ENCODE results near the gene RASSF3. TPM values are rescaled to one million over a fixed set of nuclear protein-coding genes. Genes with fewer than 3 reads are reported as not detected.
A peak's percentile ranks its signal among the peaks of the same experiment; 100 is the strongest.
"Not testable (repeated sequence)": the region's sequence is repeated elsewhere in the genome, so short reads cannot be mapped to it uniquely, and the experiment has no call there.

Gene RASSF3
- total and polyA plus RNA-seq, 9 donors = 32.5 to 69.1 (median 59.8) TPM

DNA sequence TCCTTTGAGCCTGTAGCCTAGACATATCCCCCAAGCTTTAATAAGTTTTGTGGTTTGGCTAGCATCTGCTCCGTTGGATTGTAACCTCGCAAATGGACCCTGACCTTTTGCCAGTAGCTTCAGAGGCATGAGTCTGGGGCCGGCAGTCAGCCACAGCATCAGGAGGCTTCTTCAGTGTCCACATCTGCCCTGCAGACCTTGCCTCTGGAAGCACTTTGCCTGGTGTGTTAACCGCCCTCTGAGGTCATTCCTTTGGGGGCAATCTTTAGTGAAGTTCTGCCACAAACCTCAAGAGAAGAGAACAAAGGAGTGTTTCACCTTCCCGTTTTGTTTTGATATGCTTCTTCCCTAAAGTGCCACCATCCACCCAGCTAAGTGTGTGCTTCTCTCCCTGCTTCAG lies 77.5 kb downstream of the RASSF3 start:
- Histone ChIP-seq H3K27me3 (ENCODE audit: control insufficient read depth, insufficient read depth, low read length) (no peaks in the 10 kb centered on the region), H3K9me3 (replicated peaks; ENCODE audit: control insufficient read depth, low read depth, low read length) (no peaks in the 10 kb centered on the region), H3K27ac (ENCODE audit: low read length) (peak overlapping the region; percentile 37), H3K36me3 (ENCODE audit: control insufficient read depth, insufficient read depth, low read length) (peaks cover 22% of the 10 kb centered on the region), H3K4me3 (ENCODE audit: low read length) (no peak overlapping the region), H3K4me1 (ENCODE audit: control insufficient read depth, insufficient read depth, low read length) (peaks cover 21% of the 10 kb centered on the region)
- WGBS (ENCODE audit: insufficient coverage) = 10% methylated on average over 4 of the region's 5 CpGs
- DNase-seq = peak; percentile 75

- 13% methylated on average over 6 of the region's 6 CpGs for whole genome bisulfite sequencing (ENCODE audit: insufficient coverage)
- Histone ChIP-seq H3K36me3 (ENCODE audit: control insufficient read depth, insufficient read depth, low read length) (peaks cover 24% of the 10 kb centered on the region), H3K4me1 (ENCODE audit: control insufficient read depth, insufficient read depth, low read length) (peaks cover 21% of the 10 kb centered on the region), H3K27ac (ENCODE audit: low read length) (peak overlapping the region; percentile 37), H3K27me3 (ENCODE audit: control insufficient read depth, insufficient read depth, low read length) (no peaks in the 10 kb centered on the region), H3K9me3 (replicated peaks; ENCODE audit: control insufficient read depth, low read depth, low read length) (no peaks in the 10 kb centered on the region), H3K4me3 (ENCODE audit: low read length) (no peak overlapping the region)
- peak; percentile 86 for DNase-seq
These were observed 77.9 kb downstream of the RASSF3 start for GRCh38 chr12:64688219-64688618.

DNA sequence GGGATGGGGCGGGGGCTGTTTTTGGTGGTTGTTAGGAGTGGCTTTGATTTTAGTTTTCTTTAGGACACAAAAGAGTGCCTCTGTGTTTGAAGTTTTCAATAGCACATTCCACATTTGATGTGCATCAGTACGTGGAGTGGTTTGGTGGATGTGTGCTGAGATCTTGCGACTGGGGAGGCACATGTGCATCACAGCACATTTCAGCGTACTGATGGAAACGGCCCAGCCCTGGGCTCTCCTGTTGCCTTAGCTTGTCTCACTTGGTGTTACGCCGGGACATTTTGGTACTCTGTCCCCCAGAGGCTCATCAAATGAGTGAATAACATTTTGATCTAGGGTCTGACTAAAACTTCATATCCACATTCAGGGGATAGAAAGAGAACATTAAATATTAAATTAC lies 78.4 kb downstream of the RASSF3 start:
- no peak for DNase-seq
- no peaks in the 10 kb centered on the region for H3K27me3 ChIP-seq (ENCODE audit: control insufficient read depth, insufficient read depth, low read length)
- no peak overlapping the region for H3K27ac ChIP-seq (ENCODE audit: low read length)
- peaks cover 26% of the 10 kb centered on the region for H3K4me1 ChIP-seq (ENCODE audit: control insufficient read depth, insufficient read depth, low read length)
- H3K36me3 ChIP-seq (ENCODE audit: control insufficient read depth, insufficient read depth, low read length) = peaks cover 29% of the 10 kb centered on the region
- H3K4me3 ChIP-seq (ENCODE audit: low read length) = no peak overlapping the region
- H3K9me3 ChIP-seq (replicated peaks; ENCODE audit: control insufficient read depth, low read depth, low read length) = no peaks in the 10 kb centered on the region
- 83% methylated on average over 2 of the region's 7 CpGs for WGBS (ENCODE audit: insufficient coverage)

DNA sequence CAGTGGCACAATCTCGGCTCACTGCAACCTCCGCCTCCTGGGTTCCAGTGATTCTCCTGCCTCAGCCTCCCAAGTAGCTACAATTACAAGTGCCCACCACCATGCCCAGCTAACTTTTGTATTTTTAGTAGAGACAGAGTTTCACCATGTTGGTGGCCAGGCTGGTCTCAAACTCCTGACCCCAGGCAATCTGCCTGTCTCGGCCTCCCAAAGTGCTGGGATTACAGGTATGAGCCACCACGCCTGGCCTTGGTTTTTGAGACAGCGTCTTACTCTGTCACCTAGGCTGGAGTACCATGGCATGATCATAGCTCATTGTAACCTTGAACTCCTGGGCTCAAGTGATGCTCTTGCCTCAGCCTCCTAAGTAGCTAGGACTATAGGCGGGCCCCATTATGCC lies 79.9 kb downstream of the RASSF3 start:
- not testable (repeated sequence) for H3K9me3 ChIP-seq (replicated peaks; ENCODE audit: control insufficient read depth, low read depth, low read length); H3K27me3 ChIP-seq (ENCODE audit: control insufficient read depth, insufficient read depth, low read length); H3K4me3 ChIP-seq (ENCODE audit: low read length); H3K27ac ChIP-seq (ENCODE audit: low read length); DNase-seq
- Histone ChIP-seq H3K36me3 (ENCODE audit: control insufficient read depth, insufficient read depth, low read length) (peaks cover 41% of the 10 kb centered on the region), H3K4me1 (ENCODE audit: control insufficient read depth, insufficient read depth, low read length) (peaks cover 35% of the 10 kb centered on the region)
- 100% methylated on average over 3 of the region's 6 CpGs for WGBS (ENCODE audit: insufficient coverage)

- Histone ChIP-seq H3K36me3 (ENCODE audit: control insufficient read depth, insufficient read depth, low read length) (peaks cover 40% of the 10 kb centered on the region), H3K4me1 (ENCODE audit: control insufficient read depth, insufficient read depth, low read length) (peaks cover 39% of the 10 kb centered on the region), H3K27me3 (ENCODE audit: control insufficient read depth, insufficient read depth, low read length) (no peaks in the 10 kb centered on the region), H3K27ac (ENCODE audit: low read length) (peak overlapping the region; percentile 62), H3K9me3 (replicated peaks; ENCODE audit: control insufficient read depth, low read depth, low read length) (no peaks in the 10 kb centered on the region), H3K4me3 (ENCODE audit: low read length) (no peak overlapping the region)
- WGBS (ENCODE audit: insufficient coverage) = 79% methylated on average over 3 of the region's 6 CpGs
- DNase-seq = no peak
These were observed 81.0 kb downstream of the RASSF3 start for GRCh38 chr12:64691227-64691794.

- peaks cover 39% of the 10 kb centered on the region for H3K4me1 ChIP-seq (ENCODE audit: control insufficient read depth, insufficient read depth, low read length)
- peak overlapping the region; percentile 62 for H3K27ac ChIP-seq (ENCODE audit: low read length)
These were observed 81.7 kb downstream of the RASSF3 start for GRCh38 chr12:64691795-64692583.

DNA sequence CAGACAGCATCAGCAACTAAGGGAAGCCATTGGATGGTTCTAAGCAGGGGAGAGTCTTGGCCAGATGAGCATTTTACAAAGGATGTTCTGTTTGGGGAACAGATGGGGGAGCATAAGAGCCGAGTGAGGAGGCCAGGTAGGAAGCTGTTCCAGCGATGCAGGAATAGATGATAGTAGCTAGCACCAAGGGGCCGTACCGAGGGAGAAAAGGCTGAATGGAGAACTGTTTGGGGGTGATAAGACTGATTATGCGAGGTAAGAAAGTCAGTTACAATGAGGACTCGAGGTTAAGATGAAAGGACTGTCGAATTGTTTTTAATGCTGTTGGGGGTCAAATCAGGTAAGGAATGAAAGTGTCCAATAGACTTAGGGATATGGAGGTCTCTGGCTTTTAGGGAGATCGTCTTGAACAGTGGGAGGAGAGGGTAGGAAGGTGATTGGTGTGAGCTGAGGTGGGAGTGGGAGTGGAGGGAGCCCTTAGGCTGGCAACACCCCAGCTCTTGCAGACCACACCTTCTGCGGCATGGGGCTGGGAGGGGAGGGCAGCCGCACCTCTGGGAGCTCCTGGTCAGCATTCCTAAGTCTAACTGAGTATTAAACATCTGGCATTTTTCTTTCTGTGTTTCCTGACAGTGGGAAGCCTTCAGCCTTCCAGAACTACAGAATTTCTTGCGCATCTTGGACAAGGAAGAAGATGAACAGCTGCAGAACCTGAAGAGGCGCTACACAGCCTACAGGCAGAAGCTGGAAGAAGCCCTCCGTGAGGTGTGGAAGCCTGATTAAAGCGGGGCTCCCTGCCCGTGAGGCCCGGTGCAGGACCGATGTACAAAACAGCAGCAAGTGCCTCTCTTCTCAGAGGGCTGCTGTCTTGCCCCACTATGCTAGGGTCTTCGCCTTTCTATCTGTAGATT lies 84.1 kb downstream of the RASSF3 start:
- WGBS (ENCODE audit: insufficient coverage) = 47% methylated on average over 15 of the region's 18 CpGs
- Histone ChIP-seq H3K4me1 (ENCODE audit: control insufficient read depth, insufficient read depth, low read length) (peaks cover 28% of the 10 kb centered on the region), H3K27me3 (ENCODE audit: control insufficient read depth, insufficient read depth, low read length) (no peaks in the 10 kb centered on the region), H3K36me3 (ENCODE audit: control insufficient read depth, insufficient read depth, low read length) (peaks cover 36% of the 10 kb centered on the region), H3K9me3 (replicated peaks; ENCODE audit: control insufficient read depth, low read depth, low read length) (no peaks in the 10 kb centered on the region), H3K27ac (ENCODE audit: low read length) (no peak overlapping the region), H3K4me3 (ENCODE audit: low read length) (no peak overlapping the region)
- DNase-seq = peak; percentile 74

More at GRCh38 chr12:64691795-64692583, 81.7 kb downstream of the RASSF3 start:
- 20% methylated on average over 1 of the region's 2 CpGs for WGBS (ENCODE audit: insufficient coverage)
- no peaks in the 10 kb centered on the region for H3K27me3 ChIP-seq (ENCODE audit: control insufficient read depth, insufficient read depth, low read length)
- peak; percentile 68 for DNase-seq
- H3K36me3 ChIP-seq (ENCODE audit: control insufficient read depth, insufficient read depth, low read length) = peaks cover 40% of the 10 kb centered on the region
- H3K9me3 ChIP-seq (replicated peaks; ENCODE audit: control insufficient read depth, low read depth, low read length) = no peaks in the 10 kb centered on the region
- no peak overlapping the region for H3K4me3 ChIP-seq (ENCODE audit: low read length)

- 81% methylated on average over 4 of the region's 5 CpGs for WGBS (ENCODE audit: insufficient coverage)
- H3K4me1 ChIP-seq (ENCODE audit: control insufficient read depth, insufficient read depth, low read length) = peaks cover 28% of the 10 kb centered on the region
- no peaks in the 10 kb centered on the region for H3K27me3 ChIP-seq (ENCODE audit: control insufficient read depth, insufficient read depth, low read length)
- no peak overlapping the region for H3K4me3 ChIP-seq (ENCODE audit: low read length)
- H3K27ac ChIP-seq (ENCODE audit: low read length) = no peak overlapping the region
- no peak for DNase-seq
- peaks cover 42% of the 10 kb centered on the region for H3K36me3 ChIP-seq (ENCODE audit: control insufficient read depth, insufficient read depth, low read length)
- no peaks in the 10 kb centered on the region for H3K9me3 ChIP-seq (replicated peaks; ENCODE audit: control insufficient read depth, low read depth, low read length)
These were observed 85.3 kb downstream of the RASSF3 start for GRCh38 chr12:64695550-64695949.

GRCh38 chr12:64696080-64696741 lies 85.9 kb downstream of the RASSF3 start:
- H3K27ac ChIP-seq (ENCODE audit: low read length) = no peak overlapping the region
- H3K4me3 ChIP-seq (ENCODE audit: low read length) = no peak overlapping the region
- peaks cover 44% of the 10 kb centered on the region for H3K36me3 ChIP-seq (ENCODE audit: control insufficient read depth, insufficient read depth, low read length)
- H3K27me3 ChIP-seq (ENCODE audit: control insufficient read depth, insufficient read depth, low read length) = no peaks in the 10 kb centered on the region
- peaks cover 31% of the 10 kb centered on the region for H3K4me1 ChIP-seq (ENCODE audit: control insufficient read depth, insufficient read depth, low read length)
- no CpG with 5 or more reads among the region's 1 CpG for WGBS (ENCODE audit: insufficient coverage)
- DNase-seq = no peak
- no peaks in the 10 kb centered on the region for H3K9me3 ChIP-seq (replicated peaks; ENCODE audit: control insufficient read depth, low read depth, low read length)
